SK-N-SH (cell line): Measurements from ENCODE around the gene F11. TPM values are rescaled to one million over a fixed set of nuclear protein-coding genes. Genes with fewer than 3 reads are reported as not detected.

Experiments
- CTCF ChIA-PET: fragments of 300-600, 350-600 bp; formaldehyde crosslinking; extraction: SDS; loops from one replicate; lab custom pipeline; 2021; lab: Yijun Ruan, JAX
- POLR2A ChIA-PET: fragments of 350-600 bp; sonication (Branson Sonifier 250); formaldehyde crosslinking; extraction: SDS; loops from one replicate; lab custom pipeline; 2020; ENCODE audit warnings: antibody characterized with exemption, inconsistent platforms; lab: Yijun Ruan, JAX
- DNase-seq: peaks from one replicate; pipeline ENCODE4 v3.0.0; 2012
- H2AFZ ChIP-seq: fragments of 200-600 bp; sonication (generic); 2 replicates; pipeline ENCODE4 v1.8.1; 2016; ENCODE audit warnings: antibody characterized with exemption, mild to moderate bottlenecking, low read depth
- H3F3A ChIP-seq: fragments of 200-600 bp; sonication (generic); replicated peaks from 2 replicates; pipeline ENCODE3; 2016; ENCODE audit warnings: antibody characterized with exemption, mild to moderate bottlenecking; ENCODE audit not compliant: insufficient read depth
- H3K27ac ChIP-seq, 2 experiments: fragments of 200-500 bp in 1 of 2; fragments of 200-600 bp in 1 of 2; sonication (Bioruptor generic) in 1 of 2; sonication (generic), shearing (Covaris generic) in 1 of 2; 2 replicates each; pipeline versions ENCODE4 v1.5.1 to v1.6.1; 2014 to 2016; ENCODE audit warnings: low read depth in 2 of 2, inconsistent platforms in 1 of 2, low read length in 1 of 2, mild to moderate bottlenecking in 1 of 2, mixed read lengths in 1 of 2
- H3K27me3 ChIP-seq: fragments of 200-600 bp; sonication (generic), shearing (Covaris generic); 2 replicates; pipeline ENCODE4 v1.6.1; 2016; ENCODE audit warnings: mixed run types; ENCODE audit not compliant: insufficient read depth
- H3K36me3 ChIP-seq, 2 experiments: fragments of 200-500 bp in 1 of 2; fragments of 200-600 bp in 1 of 2; sonication (Bioruptor generic) in 1 of 2; sonication (generic) in 1 of 2; replicated peaks in 1 of 2; 2 replicates each; pipeline versions ENCODE3 to v1.5.1; 2014 to 2016; ENCODE audit warnings: low read length in 1 of 2, mild to moderate bottlenecking in 1 of 2; ENCODE audit not compliant: insufficient read depth in 2 of 2, control insufficient read depth in 1 of 2
- H3K4me1 ChIP-seq, 2 experiments: fragments of 200-500 bp in 1 of 2; fragments of 200-600 bp in 1 of 2; sonication (Bioruptor generic) in 1 of 2; sonication (generic), shearing (Covaris generic) in 1 of 2; 2 replicates each; pipeline versions ENCODE4 v1.5.1 to v1.6.1; 2014 to 2016; ENCODE audit warnings: low read depth in 1 of 2, low read length in 1 of 2, mixed run types in 1 of 2; ENCODE audit not compliant: insufficient read depth in 2 of 2, control insufficient read depth in 1 of 2
- H3K4me2 ChIP-seq: fragments of 200-600 bp; sonication (generic), shearing (Covaris generic); 2 replicates; pipeline ENCODE4 v1.6.1; 2017; ENCODE audit warnings: mixed run types
- H3K4me3 ChIP-seq, 2 experiments: fragments of 200-500 bp in 1 of 2; fragments of 200-600 bp in 1 of 2; sonication (Bioruptor generic) in 1 of 2; sonication (generic), shearing (Covaris generic) in 1 of 2; 2 replicates each; pipeline versions ENCODE4 v1.5.1 to v1.8.1; 2014 to 2016; ENCODE audit warnings: low read depth in 2 of 2, inconsistent platforms in 1 of 2, low read length in 1 of 2, mild to moderate bottlenecking in 1 of 2, mixed read lengths in 1 of 2, moderate library complexity in 1 of 2
- H3K79me2 ChIP-seq: fragments of 200-600 bp; sonication (generic); 2 replicates; pipeline ENCODE4 v1.8.1; 2017; ENCODE audit warnings: mild to moderate bottlenecking; ENCODE audit not compliant: insufficient read depth
- H3K9ac ChIP-seq: fragments of 200-600 bp; sonication (generic); 2 replicates; pipeline ENCODE4 v1.6.1; 2017; ENCODE audit warnings: mixed run types
- H3K9me2 ChIP-seq: fragments of 200-600 bp; sonication (generic); 2 replicates; pipeline ENCODE4 v1.6.1; 2017; ENCODE audit warnings: mixed run types
- H3K9me3 ChIP-seq: fragments of 200-600 bp; sonication (generic); 2 replicates; pipeline ENCODE4 v1.6.1; 2017; ENCODE audit warnings: mixed run types, mild to moderate bottlenecking, moderate library complexity
- H4K20me1 ChIP-seq: fragments of 200-600 bp; sonication (generic); 2 replicates; pipeline ENCODE4 v1.6.1; 2017; ENCODE audit warnings: mild to moderate bottlenecking, mixed run types; ENCODE audit not compliant: insufficient read depth
- CHD2 ChIP-seq: fragments of 150-350 bp; IDR thresholded peaks from 2 replicates; pipeline ENCODE4 v1.6.1; 2018; ENCODE audit warnings: low read length; ENCODE audit not compliant: partially characterized antibody
- ELF1 ChIP-seq: IDR thresholded peaks from 2 replicates; pipeline ENCODE4 v1.4.0; 2012
- EP300 ChIP-seq, 2 experiments: IDR thresholded peaks; 2 replicates each; pipeline versions ENCODE4 v1.4.0 to v1.6.1; 2012; ENCODE audit warnings: borderline replicate concordance in 1 of 2, low read depth in 1 of 2, low read length in 1 of 2
- FOXM1 ChIP-seq: IDR thresholded peaks from 2 replicates; pipeline ENCODE4 v1.4.0; 2012; ENCODE audit warnings: low read depth, mild to moderate bottlenecking
- GABPA ChIP-seq: IDR thresholded peaks from 2 replicates; pipeline ENCODE4 v1.4.0; 2012; ENCODE audit warnings: low read depth, mild to moderate bottlenecking
- IRF3 ChIP-seq: fragments of 150-350 bp; IDR thresholded peaks from 2 replicates; pipeline ENCODE4 v1.6.1; 2016; ENCODE audit warnings: mild to moderate bottlenecking, low read depth, low read length
- JUND ChIP-seq: IDR thresholded peaks from 2 replicates; pipeline ENCODE4 v1.4.0; 2012
- NRF1 ChIP-seq: IDR thresholded peaks from 2 replicates; pipeline ENCODE4 v1.6.1; 2012; ENCODE audit warnings: low read depth, mild to moderate bottlenecking, low read length
- RCOR1 ChIP-seq: fragments of 150-350 bp; IDR thresholded peaks from 2 replicates; pipeline ENCODE4 v1.6.1; 2017; ENCODE audit warnings: antibody characterized with exemption, low read length
- SMC3 ChIP-seq: IDR thresholded peaks from 2 replicates; pipeline ENCODE4 v1.6.1; 2012; ENCODE audit warnings: low read depth, low read length, improper control_type of control experiment
- TAF1 ChIP-seq: IDR thresholded peaks from 2 replicates; pipeline ENCODE4 v1.6.1; 2012; ENCODE audit warnings: low read depth, mild to moderate bottlenecking, low read length, moderate library complexity, borderline replicate concordance
- TEAD4 ChIP-seq: IDR thresholded peaks from 2 replicates; pipeline ENCODE4 v1.4.0; 2012; ENCODE audit warnings: mild to moderate bottlenecking, borderline replicate concordance; ENCODE audit not compliant: insufficient read depth
- ZBTB33 ChIP-seq: IDR thresholded peaks from 2 replicates; pipeline ENCODE4 v1.4.0; 2012; ENCODE audit warnings: low read depth, borderline replicate concordance
- WGBS: methylation state at CpG from one replicate; pipeline ENCODE4 v1.1.6; 2017; ENCODE audit warnings: low lambda C conversion rate; 5-methylcytosine and 5-hydroxymethylcytosine counted together
- polyA plus RNA-seq, 3 experiments: library from polyadenylated mRNA; depleted of rRNA; stranded (reverse); fragments of >200 nt; gene quantifications; 2 replicates each; pipeline ENCODE4 v1.2.3, GENCODE V29; 2012
- TF ChIP-seq, protein P1 (sequence below): fragments of 150-350 bp; IDR thresholded peaks from 2 replicates; pipeline ENCODE4 v1.6.1; 2017; ENCODE audit warnings: antibody characterized with exemption, low read length, low read depth, borderline replicate concordance

Gene F11
- polyA plus RNA-seq, 1 of the 3 experiments (the other 2 are of a cell fraction): not detected

DNA sequence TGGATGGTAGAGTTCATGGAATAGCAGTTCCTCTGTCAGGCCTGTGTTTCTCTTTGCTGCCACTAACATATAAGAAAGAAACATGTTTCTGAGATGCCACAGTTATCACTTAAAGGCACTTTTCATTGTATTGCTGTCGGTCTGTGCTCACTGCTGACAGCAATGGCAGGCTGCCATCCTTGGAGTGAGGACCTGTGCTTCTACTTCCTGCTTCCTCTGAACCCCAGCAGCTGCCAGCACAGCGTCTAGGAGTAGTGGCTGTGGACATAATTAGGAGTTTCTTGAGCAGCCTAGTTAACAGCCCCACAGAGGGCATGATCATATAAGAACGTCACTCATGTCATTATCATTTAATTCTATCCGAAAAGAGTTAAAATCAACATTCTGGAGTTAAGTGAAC is 30.5 kb downstream of the F11 start:
- ChIA-PET CTCF (interaction anchor here (0.6 to 10.1 kb wide), 12 partner anchors 12 to 298 kb away, joined by 3 to 97 read pairs (median 4); no protein-coding TSS in a partner anchor), POLR2A (no interaction called here)
- Histone ChIP-seq H3K9ac (no peak overlapping the region), H3K9me2 (no peaks in the 10 kb centered on the region), H3K27ac (no peak overlapping the region), H3K27me3 (peaks cover 15% of the 10 kb centered on the region; the same call in 1 of the 2 replicates), H4K20me1 (no peaks in the 10 kb centered on the region), H3K9me3 (no peaks in the 10 kb centered on the region), H3K4me2 (no peak overlapping the region), H3F3A (no peaks in the 10 kb centered on the region), H2AFZ (no peak overlapping the region), H3K79me2 (no peaks in the 10 kb centered on the region), H3K4me1 (no peaks in the 10 kb centered on the region), H3K4me3 (no peak overlapping the region), H3K36me3 (no peaks in the 10 kb centered on the region)
- 19% methylated on average over 4 of the region's 4 CpGs for WGBS
- TF ChIP-seq, protein P1, sequence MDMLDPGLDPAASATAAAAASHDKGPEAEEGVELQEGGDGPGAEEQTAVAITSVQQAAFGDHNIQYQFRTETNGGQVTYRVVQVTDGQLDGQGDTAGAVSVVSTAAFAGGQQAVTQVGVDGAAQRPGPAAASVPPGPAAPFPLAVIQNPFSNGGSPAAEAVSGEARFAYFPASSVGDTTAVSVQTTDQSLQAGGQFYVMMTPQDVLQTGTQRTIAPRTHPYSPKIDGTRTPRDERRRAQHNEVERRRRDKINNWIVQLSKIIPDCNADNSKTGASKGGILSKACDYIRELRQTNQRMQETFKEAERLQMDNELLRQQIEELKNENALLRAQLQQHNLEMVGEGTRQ: no peak
- TF ChIP-seq JUND (no peak), FOXM1 (no peak), EP300 (IDR thresholded peaks at IDR 0.05; ENCODE audit: borderline replicate concordance in 1 of 2, low read depth in 1 of 2, low read length in 1 of 2) (no peak), TAF1 (no peak), GABPA (no peak), ZBTB33 (no peak), CHD2 (no peak), ELF1 (no peak), RCOR1 (no peak), IRF3 (no peak), SMC3 (no peak), TEAD4 (no peak), NRF1 (no peak)
- DNase-seq: no peak
